COR-L47 (cell line): Measurements from ENCODE around the gene METRNL.

Source experiments
- DNase-seq: peaks from one replicate; lab custom pipeline; 2025; lab: John Stamatoyannopoulos, UW

The METRNL gene

GRCh38 chr17:83067718-83068261 is 11.6 kb upstream of the METRNL start:
- no peak for DNase-seq

DNA sequence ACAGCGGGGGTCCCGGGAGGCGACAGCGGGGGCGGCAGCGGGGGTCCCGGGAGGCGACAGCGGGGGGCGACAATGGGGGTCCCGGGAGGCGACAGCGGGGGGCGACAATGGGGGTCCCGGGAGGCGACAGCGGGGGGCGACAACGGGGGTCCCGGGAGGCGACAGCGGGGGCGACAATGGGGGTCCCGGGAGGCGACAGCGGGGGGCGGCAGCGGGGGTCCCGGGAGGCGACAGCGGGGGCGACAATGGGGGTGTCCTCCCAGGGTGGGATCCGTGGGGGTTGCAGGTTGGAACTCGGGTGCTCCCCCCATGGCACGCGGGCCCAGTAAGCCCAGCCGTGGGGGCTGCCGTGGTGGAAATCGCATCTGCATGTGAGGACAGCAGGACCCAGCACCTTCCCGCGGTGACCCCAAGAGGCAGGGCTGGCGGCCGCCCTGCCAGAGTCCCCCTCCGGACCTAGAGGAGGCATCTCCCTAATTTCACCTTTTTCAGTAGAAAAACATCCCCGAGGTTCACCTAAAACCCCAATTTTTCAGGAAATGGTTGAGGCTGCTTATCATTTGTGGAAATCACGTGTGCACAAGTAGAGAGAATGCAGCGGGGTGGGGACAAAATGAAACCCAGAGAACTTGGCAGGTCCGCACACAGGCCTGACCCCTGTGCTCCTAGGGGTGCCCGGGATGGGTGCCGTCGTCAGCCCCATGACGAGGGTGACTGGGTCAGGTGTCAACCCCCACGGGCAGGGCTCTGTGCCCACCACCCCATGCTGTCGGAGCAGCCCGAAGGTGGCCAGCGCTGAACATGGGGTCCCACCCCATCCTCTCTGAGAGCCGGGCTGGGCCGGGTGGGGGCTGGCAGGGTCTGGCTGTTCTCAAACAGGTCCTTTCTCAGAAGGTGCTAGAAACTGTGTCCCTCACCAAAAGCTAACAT is 10.5 kb upstream of the METRNL start:
- DNase-seq = no peak

DNA sequence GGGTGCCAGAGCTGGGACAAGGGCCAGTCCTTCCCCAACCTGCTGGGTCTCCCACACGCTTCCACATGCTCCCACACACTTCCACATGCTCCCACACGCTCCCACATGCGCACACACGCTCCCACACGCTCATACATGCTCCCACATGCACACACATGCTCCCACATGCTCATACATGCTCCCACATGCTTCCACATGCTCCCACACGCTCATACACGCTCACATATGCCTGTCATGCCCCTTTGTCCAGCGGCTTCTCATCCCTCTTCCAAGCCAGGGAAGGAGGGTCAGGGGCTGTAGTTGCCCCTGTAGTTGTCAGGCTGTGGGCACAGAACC is 9.9 kb upstream of the METRNL start:
- DNase-seq = no peak

DNA sequence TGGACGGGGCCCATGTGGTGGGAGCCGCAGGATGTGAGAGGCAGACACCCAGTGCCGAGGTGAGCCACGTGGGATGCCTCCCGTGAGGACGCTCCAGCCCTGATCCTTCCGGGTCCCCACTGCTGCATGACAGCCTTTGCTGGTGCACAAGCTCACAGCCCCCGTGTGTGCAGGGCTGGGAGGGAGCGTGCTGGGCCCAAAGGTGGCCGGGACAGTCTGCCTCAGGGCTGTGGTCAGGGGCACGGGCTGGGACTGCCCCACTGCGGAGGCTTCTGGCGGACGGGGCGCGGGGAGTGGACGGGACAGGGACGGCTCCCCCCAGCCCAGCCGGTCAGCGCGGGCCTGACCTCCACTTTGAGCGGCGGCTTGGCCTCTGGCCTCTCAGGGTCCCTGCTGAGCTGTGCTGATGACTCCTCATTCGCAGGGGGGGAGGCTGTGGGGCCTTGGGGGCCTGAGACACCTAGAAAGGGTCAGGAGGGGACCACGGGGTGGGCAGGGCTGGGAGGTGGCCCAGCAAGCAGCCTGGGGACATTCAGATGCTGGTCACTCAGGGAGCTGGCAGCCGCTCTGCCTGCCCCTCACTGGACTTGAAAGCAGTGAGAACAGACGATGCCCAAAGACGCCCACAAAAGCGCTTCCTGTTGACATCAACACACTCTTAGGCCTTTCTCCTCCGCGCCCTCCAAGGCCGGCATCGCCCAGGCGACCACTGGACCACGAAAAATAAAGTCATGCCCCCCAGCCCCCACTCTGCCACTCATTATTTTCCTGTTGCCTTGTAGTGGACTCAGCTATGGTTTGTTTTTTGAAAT is 9.3 kb upstream of the METRNL start:
- DNase-seq = no peak

- no peak for DNase-seq
Observed at GRCh38 chr17:83070800-83071341, 8.5 kb upstream of the METRNL start.

DNA sequence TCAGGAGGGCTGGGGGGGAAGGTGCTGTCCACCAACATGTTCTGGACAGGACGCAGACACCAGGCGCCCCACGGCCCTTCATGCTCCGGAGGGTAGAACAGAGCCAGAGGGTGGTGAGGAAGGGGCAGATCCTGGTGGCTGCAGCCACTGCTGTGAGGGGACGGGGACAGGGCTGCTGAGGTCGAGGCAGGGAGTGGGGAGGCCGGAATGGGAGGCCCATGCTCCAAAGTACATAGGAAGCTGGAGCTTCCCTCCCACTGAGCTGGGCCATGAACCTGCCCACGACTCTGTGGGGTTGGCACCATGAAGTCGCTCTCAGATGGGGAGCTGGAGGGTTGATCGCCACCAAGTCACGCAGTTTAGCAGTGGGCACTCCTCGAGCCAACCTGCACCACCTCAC is 8.0 kb upstream of the METRNL start:
- DNase-seq = no peak

GRCh38 chr17:83071966-83072562 is 7.3 kb upstream of the METRNL start:
- DNase-seq = no peak

- no peak for DNase-seq
Observed at GRCh38 chr17:83072600-83073358, 6.6 kb upstream of the METRNL start.

DNA sequence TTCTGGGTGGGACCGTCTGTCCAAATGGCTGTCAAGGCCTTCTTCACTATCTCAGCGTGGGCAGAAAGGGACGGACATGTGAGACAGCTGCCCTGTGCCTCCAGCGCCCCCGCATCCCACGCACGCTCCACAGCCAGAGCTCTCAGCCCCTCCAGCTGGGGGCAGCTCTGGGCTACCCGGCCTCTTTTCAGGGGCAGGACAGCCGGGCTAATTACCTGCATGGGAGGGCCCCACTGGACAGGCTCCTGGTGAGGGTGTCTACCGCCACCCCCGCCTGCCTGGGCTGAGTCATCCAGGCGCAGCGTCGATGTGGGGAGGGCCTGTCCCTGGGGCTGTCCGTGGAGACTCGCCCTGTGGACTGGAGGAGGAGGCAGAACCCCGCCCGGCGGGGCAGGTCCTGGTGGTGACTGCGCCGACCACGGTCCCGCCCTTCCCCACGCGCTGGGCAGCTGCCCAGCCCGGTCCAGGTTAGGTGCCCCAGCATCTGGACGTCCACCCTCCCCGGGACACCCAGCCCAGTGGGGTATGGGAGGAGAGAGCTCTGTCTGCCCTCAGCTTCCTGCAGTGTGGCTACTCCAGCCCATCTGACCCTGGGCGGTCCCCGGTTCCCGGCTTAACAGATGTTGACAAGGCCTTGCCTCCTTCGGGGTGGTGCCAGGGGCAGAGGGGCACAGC is 5.9 kb upstream of the METRNL start:
- DNase-seq = no peak

- no peak for DNase-seq
Observed at GRCh38 chr17:83074486-83075223, 4.8 kb upstream of the METRNL start.

GRCh38 chr17:83075270-83075880 is 4.0 kb upstream of the METRNL start:
- DNase-seq = peak; percentile 26

DNA sequence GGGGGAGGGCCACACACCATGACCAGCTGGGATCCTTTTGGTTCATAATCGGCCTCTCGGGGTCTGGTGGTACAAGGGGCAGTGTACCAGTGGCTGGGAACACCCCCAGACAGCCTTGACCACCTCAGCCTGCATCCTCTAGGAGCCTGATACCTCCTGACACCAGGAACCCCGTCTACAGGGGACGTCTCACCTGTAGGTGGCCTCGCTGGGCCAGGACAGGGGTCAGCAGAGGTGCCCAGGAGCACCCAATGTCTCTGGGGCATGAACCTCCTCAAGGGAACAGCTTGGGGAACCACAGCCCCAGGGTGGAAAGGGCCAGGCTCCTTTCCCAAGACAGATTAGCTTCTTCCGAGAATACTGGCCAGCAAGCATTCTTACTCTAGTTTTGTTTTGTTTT is 2.5 kb upstream of the METRNL start:
- DNase-seq = no peak

DNA sequence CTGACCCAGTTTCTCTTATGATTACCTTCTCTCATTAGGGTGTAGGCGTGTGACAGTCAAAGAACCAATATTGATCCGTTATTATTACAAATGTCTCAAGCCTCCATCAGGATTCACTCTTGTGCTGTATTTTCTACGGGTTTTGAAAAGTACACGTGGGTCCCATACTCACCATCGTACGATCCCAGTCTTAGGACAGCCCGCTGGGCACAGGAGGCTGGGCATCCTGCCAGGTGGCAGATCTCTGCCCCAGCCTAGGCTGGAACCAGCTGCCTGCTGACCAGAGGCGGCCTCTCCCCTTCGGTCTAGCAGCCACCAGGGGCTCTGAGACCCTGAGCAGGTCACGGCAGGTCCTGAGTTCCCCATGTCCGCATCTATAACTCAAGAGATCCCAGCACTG is 2.0 kb upstream of the METRNL start:
- no peak for DNase-seq

- no peak for DNase-seq
Observed at GRCh38 chr17:83077939-83078338, 1.5 kb upstream of the METRNL start.

DNA sequence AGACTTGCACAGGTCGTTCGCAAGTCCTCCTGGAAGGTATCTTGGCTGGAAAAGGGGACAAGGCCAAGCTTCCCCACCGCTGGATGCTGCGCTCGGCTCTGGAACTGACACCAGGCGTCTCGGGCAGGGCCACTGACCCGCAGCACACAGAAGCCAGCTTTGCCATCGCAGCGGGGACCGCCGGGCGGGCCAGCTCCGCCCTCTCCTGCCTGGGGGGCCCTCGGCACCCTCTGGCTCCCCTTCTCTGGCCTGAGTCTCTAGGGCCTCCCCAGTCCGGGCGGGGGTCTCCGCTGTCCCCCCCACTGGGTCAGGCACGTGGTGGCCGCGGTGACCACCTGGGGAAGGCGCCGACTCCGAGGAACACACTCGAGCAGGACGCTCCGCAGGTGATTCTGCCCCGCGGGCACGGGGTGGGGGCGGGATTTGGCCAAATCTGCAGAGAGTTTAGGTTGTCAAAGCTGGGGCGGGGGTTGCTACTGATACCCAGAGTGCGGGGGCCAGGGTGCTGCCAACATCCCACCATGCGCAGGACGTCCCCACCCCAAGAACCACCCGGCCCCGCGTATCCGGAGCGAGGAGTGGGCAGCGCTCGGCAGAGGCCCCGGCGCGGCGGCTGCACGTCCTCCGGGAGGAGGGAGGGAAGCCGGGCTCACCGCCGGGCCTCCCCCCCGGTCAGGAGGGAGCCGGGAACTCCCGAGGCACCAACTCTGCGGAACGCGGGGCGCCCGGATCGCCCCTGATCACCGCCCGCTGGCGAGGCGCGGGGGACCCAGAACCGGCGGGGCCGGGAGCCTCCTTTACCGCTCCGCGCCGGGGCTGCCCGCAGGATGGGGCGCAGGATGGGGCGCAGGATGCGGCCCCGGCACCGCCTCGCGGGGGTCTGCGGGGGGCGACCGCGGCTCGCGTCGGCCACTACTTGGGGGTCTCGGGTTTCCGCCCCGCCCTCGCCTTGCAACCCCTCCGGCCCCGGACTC is 744 bp upstream of the METRNL start:
- no peak for DNase-seq

DNA sequence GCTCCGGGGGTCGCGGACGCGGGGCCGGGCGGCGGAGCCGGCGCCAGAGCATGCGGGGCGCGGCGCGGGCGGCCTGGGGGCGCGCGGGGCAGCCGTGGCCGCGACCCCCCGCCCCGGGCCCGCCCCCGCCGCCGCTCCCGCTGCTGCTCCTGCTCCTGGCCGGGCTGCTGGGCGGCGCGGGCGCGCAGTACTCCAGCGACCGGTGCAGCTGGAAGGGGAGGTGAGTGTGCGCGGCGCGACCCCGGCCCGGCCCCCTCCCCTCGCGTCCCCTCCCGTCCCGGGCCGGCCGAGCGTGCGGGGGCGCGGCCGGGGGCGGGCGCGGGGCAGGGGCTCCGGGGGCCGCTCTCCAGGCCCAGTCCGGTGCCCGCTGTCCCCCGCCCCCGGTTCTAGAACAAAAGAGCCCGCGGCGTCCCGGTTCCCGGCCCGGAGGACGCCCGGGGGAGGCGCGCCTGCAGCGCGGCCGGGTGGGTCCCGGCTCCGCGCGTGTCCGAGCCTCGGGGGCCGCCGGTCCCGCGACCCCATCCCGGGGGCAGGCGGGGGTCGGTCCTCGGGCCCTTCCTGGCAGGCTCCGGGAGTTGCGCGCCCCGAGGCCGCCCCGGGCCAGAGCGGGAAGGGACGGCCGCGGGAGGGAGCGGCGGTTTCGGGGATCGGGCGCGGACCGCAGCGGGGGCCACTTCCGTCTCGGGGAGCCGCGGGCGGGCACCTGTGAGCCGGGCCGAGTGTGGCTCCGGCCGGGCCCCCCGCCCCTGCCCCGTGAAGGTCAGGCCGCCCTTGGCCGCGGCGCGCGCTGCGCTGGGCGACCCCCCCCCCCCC is 563 bp downstream of the METRNL start:
- no peak for DNase-seq

DNA sequence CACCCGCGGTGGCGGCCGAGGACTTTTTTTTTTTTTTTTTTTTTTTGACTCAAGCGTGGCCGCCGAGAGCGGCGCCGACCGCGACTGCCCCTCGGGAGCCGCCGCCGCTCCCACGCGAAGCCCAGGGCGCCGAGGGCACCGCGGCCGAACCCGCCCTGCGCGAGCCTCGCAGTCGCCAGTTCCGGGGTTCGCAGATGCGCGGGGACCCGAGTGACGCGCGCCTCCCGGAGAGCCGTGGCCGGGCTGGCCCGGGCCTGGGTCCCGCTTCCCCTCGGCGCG is 1.1 kb downstream of the METRNL start:
- DNase-seq = no peak
